PC-9 (cell line): ENCODE results near the gene LSM11.

Experiments
- CTCF ChIP-seq: fragments of 200-600 bp; sonication (generic); conservative IDR thresholded peaks from 2 replicates; pipeline ENCODE4 v1.6.1; 2017; ENCODE audit warnings: mixed run types, antibody characterized with exemption, mild to moderate bottlenecking, moderate library complexity
- EZH2 ChIP-seq: fragments of 200-600 bp; sonication (generic); IDR thresholded peaks from 2 replicates; pipeline ENCODE4 v1.8.0; 2017; ENCODE audit warnings: antibody characterized with exemption, low read depth

- TF ChIP-seq CTCF: no peak
- TF ChIP-seq EZH2: no peak
These were observed 32.6 kb upstream of the LSM11 start for GRCh38 chr5:157710882-157711281.
